Neutrophil (primary cell): ENCODE results near the gene DAB2IP.

Source experiments
- H3K27ac ChIP-seq: fragments of 200-600 bp; sonication (generic); 2 replicates; pipeline ENCODE4 v1.5.1; 2016; ENCODE audit warnings: mild to moderate bottlenecking, moderate library complexity
- H3K27me3 ChIP-seq: fragments of 200-600 bp; sonication (generic); 2 replicates; pipeline ENCODE4 v1.6.0; 2016; ENCODE audit warnings: mild to moderate bottlenecking
- H3K36me3 ChIP-seq: fragments of 200-600 bp; sonication (generic); 2 replicates; pipeline ENCODE4 v1.5.1; 2017
- H3K4me1 ChIP-seq, 2 experiments: fragments of 200-600 bp in 1 of 2; sonication (generic) in 1 of 2; 1 replicate in 1 of 2; 2 replicates in 1 of 2; pipeline versions ENCODE4 v1.5.1 to v1.6.1; 2013 to 2016; ENCODE audit warnings: low read depth in 1 of 2, low read length in 1 of 2, mild to moderate bottlenecking in 1 of 2, moderate library complexity in 1 of 2; ENCODE audit not compliant: control insufficient read depth in 1 of 2, insufficient read depth in 1 of 2
- H3K4me3 ChIP-seq, 2 experiments: fragments of 200-600 bp in 1 of 2; sonication (generic) in 1 of 2; 1 replicate in 1 of 2; 2 replicates in 1 of 2; pipeline ENCODE4 v1.5.1; 2013 to 2016; ENCODE audit warnings: low read depth in 1 of 2, low read length in 1 of 2, mild to moderate bottlenecking in 1 of 2, moderate library complexity in 1 of 2
- H3K9me3 ChIP-seq: fragments of 200-600 bp; sonication (generic); 2 replicates; pipeline ENCODE4 v1.5.1; 2016
- CTCF ChIP-seq: fragments of 200-600 bp; sonication (generic); IDR thresholded peaks from 2 replicates; pipeline ENCODE4 v1.5.1; 2016; ENCODE audit warnings: antibody characterized with exemption

DAB2IP gene

DNA sequence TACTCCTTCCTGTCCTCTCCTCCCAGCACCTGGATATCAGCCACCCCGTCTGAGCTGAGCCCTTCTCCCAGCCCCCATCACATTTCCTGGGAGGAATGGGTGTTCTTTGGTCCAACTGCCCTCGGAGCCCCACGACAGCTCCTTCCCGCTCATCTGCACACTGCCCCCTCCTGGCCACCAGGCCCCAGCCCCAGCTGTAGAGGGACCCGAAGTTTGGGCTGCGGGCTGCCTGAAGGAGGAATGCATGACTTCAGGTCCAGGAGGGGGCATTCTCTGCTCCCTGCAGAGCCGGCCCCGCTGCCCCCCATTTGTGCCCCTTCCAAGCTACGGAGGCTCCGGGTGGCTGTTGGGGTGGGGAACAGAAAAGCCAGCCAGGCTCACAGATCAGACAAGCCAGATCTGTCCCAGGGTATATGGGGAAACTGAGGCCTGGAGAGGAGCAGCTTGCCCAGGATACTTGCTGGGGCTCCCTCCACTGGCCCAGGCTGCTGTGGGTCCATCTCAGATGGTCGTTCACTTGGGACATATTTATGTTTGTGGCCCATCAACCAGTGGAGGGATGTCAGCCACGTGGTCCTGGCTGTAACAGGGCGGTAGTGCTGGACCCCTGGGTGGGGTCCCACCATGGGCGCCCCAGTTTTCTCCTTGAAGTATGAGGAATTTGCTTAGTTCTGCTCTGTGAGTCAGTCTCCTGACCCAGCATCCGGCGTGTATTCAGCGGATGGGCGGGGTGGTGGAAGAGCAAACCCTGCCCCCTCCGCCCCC, 33.1 kb downstream of the DAB2IP start:
- H3K4me1 ChIP-seq = no peaks in the 10 kb centered on the region
- H3K36me3 ChIP-seq = no peaks in the 10 kb centered on the region
- no peak overlapping the region for H3K27ac ChIP-seq
- H3K27me3 ChIP-seq = peaks cover 45% of the 10 kb centered on the region
- H3K4me3 ChIP-seq = no peak overlapping the region
- no peaks in the 10 kb centered on the region for H3K9me3 ChIP-seq
- no peak for TF ChIP-seq CTCF

DNA sequence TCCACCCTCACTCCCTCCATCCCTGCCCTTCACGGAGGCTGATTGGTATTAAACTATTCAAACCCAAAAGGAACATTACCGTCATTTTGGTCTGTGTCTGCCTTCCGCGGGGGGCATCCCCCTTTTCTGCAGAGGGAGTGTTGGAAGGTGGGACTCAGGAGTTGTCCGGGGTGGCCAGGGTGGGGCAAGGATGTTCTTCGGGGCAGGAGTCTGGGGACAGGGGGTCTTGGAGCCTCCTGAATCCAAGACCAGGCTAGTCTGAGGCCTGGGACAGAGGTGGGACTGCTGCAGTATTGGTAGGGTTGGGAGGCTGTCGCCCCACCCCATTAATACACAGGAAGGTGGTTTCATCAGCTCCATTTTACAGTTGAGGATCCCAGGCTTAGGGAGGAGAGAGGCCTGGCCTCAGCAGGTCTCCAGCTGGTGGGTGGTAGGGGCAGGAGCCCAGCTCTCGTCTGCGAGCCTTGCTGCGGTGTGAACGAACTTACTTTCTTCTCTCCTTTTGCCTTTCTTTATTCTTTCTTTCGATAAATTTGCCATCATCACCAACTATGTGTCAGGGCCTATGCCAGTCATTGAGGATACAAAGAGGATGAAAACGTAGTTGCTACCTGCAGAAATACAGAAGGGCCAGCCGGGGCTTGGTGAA, 33.8 kb downstream of the DAB2IP start:
- H3K9me3 ChIP-seq = no peaks in the 10 kb centered on the region
- H3K4me3 ChIP-seq = no peak overlapping the region
- H3K4me1 ChIP-seq = no peaks in the 10 kb centered on the region
- no peak overlapping the region for H3K27ac ChIP-seq
- H3K36me3 ChIP-seq = no peaks in the 10 kb centered on the region
- H3K27me3 ChIP-seq = peaks cover 52% of the 10 kb centered on the region
- TF ChIP-seq CTCF = no peak

DNA sequence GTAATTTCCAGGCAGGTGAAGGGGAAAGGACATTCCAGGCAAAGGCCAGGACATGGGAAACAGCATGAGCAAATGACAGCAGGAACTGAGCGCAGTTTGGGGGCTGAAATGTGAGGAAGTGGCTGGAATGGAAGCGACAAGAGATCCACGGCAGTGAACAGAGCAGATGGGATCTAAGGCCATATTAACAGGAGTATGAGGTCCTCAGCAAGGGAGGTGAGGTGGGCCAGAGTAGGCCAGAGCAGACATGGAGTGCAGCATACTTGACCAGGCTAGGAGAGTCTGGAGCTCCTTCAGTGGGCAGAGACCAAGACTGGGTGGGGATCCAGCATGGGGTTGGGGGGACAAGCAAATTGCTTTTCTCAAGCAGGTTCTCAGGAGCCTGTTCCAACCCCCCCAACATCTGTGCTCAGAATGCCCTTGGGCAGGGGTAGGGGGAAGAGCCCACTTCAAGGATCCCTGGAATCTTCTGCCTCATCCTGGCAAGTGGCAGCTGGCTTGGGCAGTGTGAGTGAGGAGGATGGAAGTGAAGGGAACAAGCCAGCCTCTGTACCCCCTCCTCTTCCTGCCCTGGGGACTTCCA, 34.5 kb downstream of the DAB2IP start:
- Histone ChIP-seq H3K4me1 (no peaks in the 10 kb centered on the region), H3K4me3 (no peak overlapping the region), H3K27me3 (peaks cover 58% of the 10 kb centered on the region), H3K36me3 (no peaks in the 10 kb centered on the region), H3K27ac (no peak overlapping the region), H3K9me3 (no peaks in the 10 kb centered on the region)
- TF ChIP-seq CTCF = no peak

DNA sequence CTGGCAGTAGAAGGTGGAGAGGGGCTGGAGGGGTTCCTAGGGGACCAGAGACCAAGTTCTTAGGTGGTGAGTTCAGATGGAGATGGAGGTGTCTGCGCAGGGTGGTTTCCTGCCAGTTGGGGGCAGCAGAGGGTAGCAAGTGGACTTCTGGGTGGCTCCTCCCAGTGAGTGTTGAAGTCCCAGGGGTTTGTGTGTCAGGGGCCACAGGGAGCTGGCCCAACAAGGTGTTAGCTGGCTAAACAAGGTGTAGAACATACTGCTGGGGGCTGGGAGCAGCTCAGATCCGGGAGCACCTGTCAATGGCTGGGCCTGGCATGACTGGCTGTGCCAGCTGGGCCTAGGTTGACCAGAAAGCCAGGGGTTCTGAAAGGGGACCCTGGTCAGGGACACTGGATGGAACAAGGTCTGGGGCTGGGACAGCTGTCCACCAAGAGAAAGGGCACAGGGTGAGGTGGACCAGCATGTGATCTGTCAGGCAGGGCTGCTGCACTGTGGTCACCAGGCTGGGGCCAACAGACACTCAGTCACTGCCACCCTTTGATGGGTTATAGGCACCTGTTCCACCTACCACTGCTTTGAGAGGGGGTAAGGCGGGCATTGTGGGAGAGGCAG, 35.6 kb downstream of the DAB2IP start:
- no peak overlapping the region for H3K4me3 ChIP-seq
- H3K36me3 ChIP-seq = no peaks in the 10 kb centered on the region
- peaks cover 66% of the 10 kb centered on the region for H3K27me3 ChIP-seq
- no peaks in the 10 kb centered on the region for H3K4me1 ChIP-seq
- no peak overlapping the region for H3K27ac ChIP-seq
- TF ChIP-seq CTCF = no peak
- no peaks in the 10 kb centered on the region for H3K9me3 ChIP-seq

DNA sequence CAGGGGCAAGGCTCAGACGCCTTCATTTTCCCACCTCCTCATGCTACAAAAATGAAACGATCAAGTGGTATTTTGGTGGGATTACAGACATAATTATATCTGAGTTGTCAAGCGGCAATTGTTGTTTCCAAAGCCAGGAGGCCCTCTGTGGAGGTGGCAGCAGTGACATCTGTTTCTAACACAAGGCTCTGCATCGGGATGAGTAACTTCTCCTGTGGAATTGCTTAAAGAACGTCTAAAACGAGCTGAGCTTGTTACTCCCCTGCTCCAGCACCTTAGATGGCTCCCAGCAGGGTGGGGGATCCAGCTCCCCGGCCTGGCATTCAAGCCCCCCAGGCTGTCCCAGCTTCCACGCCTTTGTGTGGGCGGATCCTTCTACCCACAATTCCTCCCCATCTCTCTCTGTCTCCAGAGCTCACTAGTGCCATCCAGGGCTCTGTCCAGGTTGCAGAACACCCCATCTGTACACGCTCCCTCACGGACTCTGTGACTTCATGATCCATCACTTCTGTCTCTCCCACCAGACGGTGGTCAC, 36.8 kb downstream of the DAB2IP start:
- no peaks in the 10 kb centered on the region for H3K36me3 ChIP-seq
- H3K4me3 ChIP-seq = no peak overlapping the region
- no peak for TF ChIP-seq CTCF

More for the DNA sequence above, 36.8 kb downstream of the DAB2IP start:
- no peaks in the 10 kb centered on the region for H3K9me3 ChIP-seq
- no peak overlapping the region for H3K27ac ChIP-seq
- no peaks in the 10 kb centered on the region for H3K4me1 ChIP-seq
- peaks cover 65% of the 10 kb centered on the region for H3K27me3 ChIP-seq
